ENCODE data around the gene E2F6.

DNA sequence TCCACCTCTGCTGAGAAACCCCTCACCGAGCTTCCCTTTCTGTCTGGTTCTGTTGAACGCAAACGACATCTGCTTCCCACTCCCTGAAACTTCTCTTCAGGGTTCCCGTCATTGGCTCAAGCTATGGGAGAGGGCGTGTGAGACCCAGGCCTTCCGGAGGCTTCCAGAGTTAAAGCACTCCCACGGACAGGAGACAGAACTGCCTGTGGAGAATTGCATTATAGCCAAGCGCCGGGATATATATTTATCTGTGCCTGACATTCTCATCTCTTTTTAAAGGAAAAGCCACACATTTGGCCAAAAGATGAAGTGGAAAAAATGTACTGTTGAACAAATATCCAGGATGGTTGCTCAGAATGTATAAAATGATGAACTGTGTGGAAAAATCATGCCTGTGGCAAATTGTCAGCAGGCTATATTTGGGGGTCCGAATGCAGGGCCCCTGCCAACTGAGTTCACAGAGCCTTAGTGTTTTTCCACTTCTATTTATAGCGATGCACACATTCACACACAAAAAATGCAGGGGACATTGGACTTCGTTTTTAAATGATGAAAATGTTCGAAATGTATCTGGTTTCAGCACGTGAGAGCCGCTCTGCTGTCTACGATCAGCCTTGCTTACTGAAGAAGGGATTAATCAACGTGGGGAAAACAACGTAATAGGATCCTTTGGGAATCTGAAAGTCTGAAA, 59.5 kb downstream of the E2F6 start:
- TF ChIP-seq, protein P1, sequence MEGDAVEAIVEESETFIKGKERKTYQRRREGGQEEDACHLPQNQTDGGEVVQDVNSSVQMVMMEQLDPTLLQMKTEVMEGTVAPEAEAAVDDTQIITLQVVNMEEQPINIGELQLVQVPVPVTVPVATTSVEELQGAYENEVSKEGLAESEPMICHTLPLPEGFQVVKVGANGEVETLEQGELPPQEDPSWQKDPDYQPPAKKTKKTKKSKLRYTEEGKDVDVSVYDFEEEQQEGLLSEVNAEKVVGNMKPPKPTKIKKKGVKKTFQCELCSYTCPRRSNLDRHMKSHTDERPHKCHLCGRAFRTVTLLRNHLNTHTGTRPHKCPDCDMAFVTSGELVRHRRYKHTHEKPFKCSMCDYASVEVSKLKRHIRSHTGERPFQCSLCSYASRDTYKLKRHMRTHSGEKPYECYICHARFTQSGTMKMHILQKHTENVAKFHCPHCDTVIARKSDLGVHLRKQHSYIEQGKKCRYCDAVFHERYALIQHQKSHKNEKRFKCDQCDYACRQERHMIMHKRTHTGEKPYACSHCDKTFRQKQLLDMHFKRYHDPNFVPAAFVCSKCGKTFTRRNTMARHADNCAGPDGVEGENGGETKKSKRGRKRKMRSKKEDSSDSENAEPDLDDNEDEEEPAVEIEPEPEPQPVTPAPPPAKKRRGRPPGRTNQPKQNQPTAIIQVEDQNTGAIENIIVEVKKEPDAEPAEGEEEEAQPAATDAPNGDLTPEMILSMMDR (IDR thresholded peaks at IDR 0.05; ENCODE audit: poor library complexity, severe bottlenecking), result no peak
- TF ChIP-seq, protein P2, sequence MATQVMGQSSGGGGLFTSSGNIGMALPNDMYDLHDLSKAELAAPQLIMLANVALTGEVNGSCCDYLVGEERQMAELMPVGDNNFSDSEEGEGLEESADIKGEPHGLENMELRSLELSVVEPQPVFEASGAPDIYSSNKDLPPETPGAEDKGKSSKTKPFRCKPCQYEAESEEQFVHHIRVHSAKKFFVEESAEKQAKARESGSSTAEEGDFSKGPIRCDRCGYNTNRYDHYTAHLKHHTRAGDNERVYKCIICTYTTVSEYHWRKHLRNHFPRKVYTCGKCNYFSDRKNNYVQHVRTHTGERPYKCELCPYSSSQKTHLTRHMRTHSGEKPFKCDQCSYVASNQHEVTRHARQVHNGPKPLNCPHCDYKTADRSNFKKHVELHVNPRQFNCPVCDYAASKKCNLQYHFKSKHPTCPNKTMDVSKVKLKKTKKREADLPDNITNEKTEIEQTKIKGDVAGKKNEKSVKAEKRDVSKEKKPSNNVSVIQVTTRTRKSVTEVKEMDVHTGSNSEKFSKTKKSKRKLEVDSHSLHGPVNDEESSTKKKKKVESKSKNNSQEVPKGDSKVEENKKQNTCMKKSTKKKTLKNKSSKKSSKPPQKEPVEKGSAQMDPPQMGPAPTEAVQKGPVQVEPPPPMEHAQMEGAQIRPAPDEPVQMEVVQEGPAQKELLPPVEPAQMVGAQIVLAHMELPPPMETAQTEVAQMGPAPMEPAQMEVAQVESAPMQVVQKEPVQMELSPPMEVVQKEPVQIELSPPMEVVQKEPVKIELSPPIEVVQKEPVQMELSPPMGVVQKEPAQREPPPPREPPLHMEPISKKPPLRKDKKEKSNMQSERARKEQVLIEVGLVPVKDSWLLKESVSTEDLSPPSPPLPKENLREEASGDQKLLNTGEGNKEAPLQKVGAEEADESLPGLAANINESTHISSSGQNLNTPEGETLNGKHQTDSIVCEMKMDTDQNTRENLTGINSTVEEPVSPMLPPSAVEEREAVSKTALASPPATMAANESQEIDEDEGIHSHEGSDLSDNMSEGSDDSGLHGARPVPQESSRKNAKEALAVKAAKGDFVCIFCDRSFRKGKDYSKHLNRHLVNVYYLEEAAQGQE (IDR thresholded peaks at IDR 0.05; ENCODE audit: borderline replicate concordance), result no peak
- no peak for TF ChIP-seq EP300 (conservative IDR thresholded peaks at IDR 0.05; ENCODE audit: poor library complexity, severe bottlenecking)
- TF ChIP-seq TAF1 (IDR thresholded peaks at IDR 0.05; ENCODE audit: low read depth), result no peak
- no peak for TF ChIP-seq EZH2 (IDR thresholded peaks at IDR 0.05; ENCODE audit: borderline replicate concordance, insufficient read depth, low read length, poor library complexity, severe bottlenecking)
- no peak for TF ChIP-seq POLR2AphosphoS5 (IDR thresholded peaks at IDR 0.05)
- no peak for TF ChIP-seq SMC3 (conservative IDR thresholded peaks at IDR 0.05; ENCODE audit: poor library complexity)

Data from neural cell (in vitro differentiated cells).